H1 (cell line): ENCODE measurements around the gene WIPI1. TPM values are rescaled to one million over a fixed set of nuclear protein-coding genes. Genes with fewer than 3 reads are reported as not detected.

Experiments
- CTCF ChIA-PET: fragments of 300-600 bp; sonication (Branson Sonifier 250); formaldehyde crosslinking; loops from one replicate; lab custom pipeline; 2021; ENCODE audit not compliant: partially characterized antibody; lab: Charles Lee
- POLR2A ChIA-PET: fragments of 300-600 bp; sonication (Branson Sonifier 250); formaldehyde crosslinking; loops from one replicate; lab custom pipeline; 2021; ENCODE audit warnings: inconsistent platforms; ENCODE audit not compliant: partially characterized antibody; lab: Charles Lee
- DNase-seq, 2 experiments: peaks; one replicate each; pipeline versions ENCODE4 v3.0.0 to v3.0.0-alpha.2; 2010 to 2022; ENCODE audit warnings: low spot score in 2 of 2, low read depth in 1 of 2, mixed read lengths in 1 of 2
- FAIRE-seq: peaks from 2 replicates; lab custom pipeline; 2011; peaks lifted over from hg19 to GRCh38; lab: Jason Lieb, UNC
- H2AFZ ChIP-seq: 2 replicates; pipeline ENCODE4 v1.8.1; 2012; ENCODE audit warnings: low read length, inconsistent platforms
- H2AK5ac ChIP-seq: 2 replicates; pipeline ENCODE4 v1.6.1; 2013; ENCODE audit warnings: low read depth, low read length
- H2BK120ac ChIP-seq: replicated peaks from 2 replicates; pipeline ENCODE3; 2013; ENCODE audit warnings: low read depth, low read length, inconsistent platforms
- H2BK12ac ChIP-seq: 2 replicates; pipeline ENCODE4 v1.6.1; 2013; ENCODE audit warnings: low read depth, low read length
- H2BK15ac ChIP-seq: 2 replicates; pipeline ENCODE4 v1.6.1; 2013; ENCODE audit warnings: low read length
- H2BK20ac ChIP-seq: 2 replicates; pipeline ENCODE4 v1.6.1; 2013; ENCODE audit warnings: low read length
- H2BK5ac ChIP-seq: 2 replicates; pipeline ENCODE4 v1.6.1; 2013; ENCODE audit warnings: low read depth, low read length
- H3K14ac ChIP-seq: 2 replicates; pipeline ENCODE4 v1.6.1; 2013; ENCODE audit warnings: inconsistent platforms; ENCODE audit not compliant: insufficient read length
- H3K18ac ChIP-seq: 2 replicates; pipeline ENCODE4 v1.6.1; 2013; ENCODE audit warnings: low read length; ENCODE audit errors: extremely low read depth
- H3K23ac ChIP-seq: 2 replicates; pipeline ENCODE4 v1.6.1; 2013; ENCODE audit warnings: inconsistent platforms; ENCODE audit not compliant: insufficient read length
- H3K23me2 ChIP-seq: 2 replicates; pipeline ENCODE4 v1.6.1; 2013; ENCODE audit warnings: low read depth, low read length
- H3K27ac ChIP-seq: 2 replicates; pipeline ENCODE4 v1.6.1; 2011; ENCODE audit warnings: low read depth, low read length, inconsistent platforms
- H3K27me3 ChIP-seq, 4 experiments: replicated peaks in 1 of 4; 1 replicate in 1 of 4; 2 replicates in 3 of 4; pipeline versions ENCODE4 v1.6.1 to v1.8.1; 2011 to 2013; ENCODE audit warnings: low read length in 3 of 4, mild to moderate bottlenecking in 3 of 4, inconsistent platforms in 2 of 4, mixed read lengths in 2 of 4, moderate library complexity in 1 of 4; ENCODE audit not compliant: control insufficient read depth in 3 of 4, insufficient read depth in 3 of 4; ENCODE audit errors: extremely low read depth in 1 of 4
- H3K36me3 ChIP-seq, 4 experiments: 2 replicates each; pipeline versions ENCODE4 v1.6.1 to v1.8.1; 2011 to 2013; ENCODE audit warnings: mild to moderate bottlenecking in 4 of 4, low read length in 3 of 4, moderate library complexity in 2 of 4, control low read depth in 1 of 4, inconsistent platforms in 1 of 4; ENCODE audit not compliant: insufficient read depth in 4 of 4, control insufficient read depth in 2 of 4
- H3K4ac ChIP-seq: replicated peaks from 2 replicates; pipeline ENCODE3; 2013; ENCODE audit warnings: low read length, low read depth, mixed read lengths, inconsistent platforms; ENCODE audit not compliant: insufficient read length
- H3K4me1 ChIP-seq, 4 experiments: replicated peaks in 1 of 4; 1 replicate in 1 of 4; 2 replicates in 3 of 4; pipeline versions ENCODE4 v1.6.1 to v1.8.1; 2011 to 2013; ENCODE audit warnings: low read length in 3 of 4, inconsistent platforms in 2 of 4, mixed read lengths in 1 of 4; ENCODE audit not compliant: insufficient read depth in 4 of 4, control insufficient read depth in 3 of 4
- H3K4me2 ChIP-seq, 2 experiments: 2 replicates each; pipeline versions ENCODE4 v1.6.1 to v1.8.1; 2011 to 2013; ENCODE audit warnings: low read depth in 2 of 2, low read length in 2 of 2, control low read depth in 1 of 2, inconsistent platforms in 1 of 2, mild to moderate bottlenecking in 1 of 2; ENCODE audit not compliant: insufficient read depth in 1 of 2
- H3K4me3 ChIP-seq, 4 experiments: fragments of 200-600, 300-600 bp in 1 of 4; sonication (generic), shearing (Covaris generic), sonication (Bioruptor Twin) in 1 of 4; 2 replicates each; pipeline versions ENCODE4 v1.5.1 to v1.8.1; 2011 to 2016; ENCODE audit warnings: low read length in 4 of 4, low read depth in 3 of 4, control low read depth in 2 of 4, inconsistent platforms in 2 of 4, mild to moderate bottlenecking in 2 of 4, mixed read lengths in 1 of 4, moderate library complexity in 1 of 4; ENCODE audit not compliant: insufficient read depth in 2 of 4; ENCODE audit errors: extremely low read depth in 1 of 4
- H3K56ac ChIP-seq: replicated peaks from 2 replicates; pipeline ENCODE3; 2013; ENCODE audit warnings: low read depth, mild to moderate bottlenecking, mixed read lengths, low read length, inconsistent platforms; ENCODE audit not compliant: insufficient read length
- H3K79me1 ChIP-seq: 2 replicates; pipeline ENCODE4 v1.6.1; 2013; ENCODE audit warnings: low read depth, low read length, control low read depth
- H3K79me2 ChIP-seq, 2 experiments: 2 replicates each; pipeline versions ENCODE4 v1.6.1 to v1.8.1; 2012 to 2013; ENCODE audit warnings: low read length in 2 of 2, mild to moderate bottlenecking in 2 of 2, inconsistent platforms in 1 of 2; ENCODE audit not compliant: insufficient read depth in 2 of 2, control insufficient read depth in 1 of 2
- H3K9ac ChIP-seq, 4 experiments: replicated peaks in 1 of 4; 1 replicate in 1 of 4; 2 replicates in 3 of 4; pipeline versions ENCODE4 v1.6.1 to v1.8.1; 2011 to 2013; ENCODE audit warnings: low read depth in 3 of 4, low read length in 3 of 4, control low read depth in 2 of 4, mild to moderate bottlenecking in 2 of 4, moderate library complexity in 2 of 4, inconsistent platforms in 1 of 4; ENCODE audit errors: extremely low read depth in 1 of 4
- H3K9me3 ChIP-seq, 2 experiments: 2 replicates each; pipeline versions ENCODE4 v1.6.1 to v1.8.1; 2012 to 2013; ENCODE audit warnings: mild to moderate bottlenecking in 2 of 2, moderate library complexity in 2 of 2, control low read depth in 1 of 2, inconsistent platforms in 1 of 2, low read depth in 1 of 2, low read length in 1 of 2, mixed read lengths in 1 of 2; ENCODE audit not compliant: insufficient read depth in 2 of 2
- H4K20me1 ChIP-seq, 2 experiments: replicated peaks in 1 of 2; 2 replicates each; pipeline versions ENCODE3 to v1.8.1; 2011 to 2013; ENCODE audit warnings: inconsistent platforms in 2 of 2, low read length in 2 of 2, mild to moderate bottlenecking in 1 of 2; ENCODE audit not compliant: insufficient read depth in 2 of 2, control insufficient read depth in 1 of 2
- H4K5ac ChIP-seq: 2 replicates; pipeline ENCODE4 v1.6.1; 2013; ENCODE audit warnings: low read length, low read depth, mixed read lengths, inconsistent platforms; ENCODE audit not compliant: insufficient read length
- H4K8ac ChIP-seq: 2 replicates; pipeline ENCODE4 v1.8.0; 2013; ENCODE audit warnings: mild to moderate bottlenecking, moderate library complexity, low read length, inconsistent platforms; ENCODE audit not compliant: insufficient read depth; ENCODE audit errors: extremely low read depth
- H4K91ac ChIP-seq: replicated peaks from 2 replicates; pipeline ENCODE3; 2013; ENCODE audit warnings: low read length, mixed read lengths, inconsistent platforms; ENCODE audit not compliant: insufficient read length
- BCL11A ChIP-seq, 2 experiments: IDR thresholded peaks; one replicate each; pipeline ENCODE4 v1.6.1; 2011; ENCODE audit warnings: low read depth in 2 of 2, low read length in 2 of 2, mild to moderate bottlenecking in 2 of 2
- CEBPB ChIP-seq: IDR thresholded peaks from 2 replicates; pipeline ENCODE4 v1.6.1; 2012; ENCODE audit warnings: low read depth, low read length
- CHD2 ChIP-seq: IDR thresholded peaks from 2 replicates; pipeline ENCODE4 v1.6.1; 2012; ENCODE audit warnings: low read length, improper control_type of control experiment
- GABPA ChIP-seq: IDR thresholded peaks from 2 replicates; pipeline ENCODE4 v1.6.1; 2011; ENCODE audit warnings: mild to moderate bottlenecking, low read length, moderate library complexity, borderline replicate concordance; ENCODE audit not compliant: insufficient read depth
- GTF2F1 ChIP-seq: IDR thresholded peaks from 2 replicates; pipeline ENCODE4 v1.6.1; 2012; ENCODE audit warnings: low read depth, low read length, improper control_type of control experiment, borderline replicate concordance
- JUN ChIP-seq: IDR thresholded peaks from 2 replicates; pipeline ENCODE4 v1.6.1; 2011; ENCODE audit warnings: low read depth, mild to moderate bottlenecking, improper control_type of control experiment, low read length
- POLR2A ChIP-seq, 2 experiments: IDR thresholded peaks; 1 replicate in 1 of 2; 2 replicates in 1 of 2; pipeline ENCODE4 v1.6.1; 2011; ENCODE audit warnings: low read depth in 2 of 2, low read length in 2 of 2, mild to moderate bottlenecking in 2 of 2; ENCODE audit errors: control extremely low read depth in 1 of 2
- SAP30 ChIP-seq: fragments of 300-600 bp; sonication (generic); IDR thresholded peaks from 2 replicates; pipeline ENCODE4 v1.7.1; 2012; ENCODE audit warnings: low read length, moderate library complexity, mild to moderate bottlenecking, inconsistent platforms; ENCODE audit not compliant: insufficient read depth, insufficient replicate concordance
- SP1 ChIP-seq: IDR thresholded peaks from 2 replicates; pipeline ENCODE4 v1.6.1; 2011; ENCODE audit warnings: low read depth, low read length
- SUZ12 ChIP-seq: fragments of 200-600 bp; sonication (generic); IDR thresholded peaks from 2 replicates; pipeline ENCODE4 v1.6.1; 2012; ENCODE audit warnings: mild to moderate bottlenecking, inconsistent platforms, low read length, moderate library complexity, mixed read lengths
- WGBS, 2 experiments: shearing (Covaris generic) in 1 of 2; methylation state at CpG; one replicate each; pipeline versions ENCODE4 v1.1.6 to v1.1.7; 2013 to 2015; ENCODE audit warnings: low lambda C conversion rate in 2 of 2, mixed read lengths in 2 of 2, inconsistent platforms in 1 of 2, low coverage in 1 of 2, missing lambda C conversion rate in 1 of 2; ENCODE audit not compliant: insufficient replicate concordance in 2 of 2, insufficient coverage in 1 of 2, insufficient read length in 1 of 2; ENCODE audit errors: extremely low coverage in 1 of 2, missing lambda C conversion rate in 1 of 2; 5-methylcytosine and 5-hydroxymethylcytosine counted together
- polyA plus RNA-seq, 7 experiments: library from polyadenylated mRNA; depleted of rRNA in 3 of 7; stranded (reverse) in 5 of 7; unstranded in 2 of 7; fragments of >200 nt in 5 of 7; fragments of 200-250 nt in 2 of 7; gene quantifications; 1 replicate in 5 of 7; 2 replicates in 1 of 7; 4 replicates in 1 of 7; pipeline versions ENCODE4 v1.2.1 to v1.2.3, GENCODE V29; 2011 to 2013; ENCODE audit warnings: missing spikeins in 2 of 7, mixed read lengths in 2 of 7
- total RNA-seq: library from RNA; stranded (reverse); fragmentation: NEBNext Ultra II Directional; extraction: Animal tissue kit (Norgen Biotek cat#: 25700); gene quantifications from 2 replicates; pipeline ENCODE4 v1.2.1, GENCODE V29; 2021
- TF ChIP-seq, protein P1 (sequence below): IDR thresholded peaks from 2 replicates; pipeline ENCODE4 v1.6.1; 2012; ENCODE audit warnings: low read length, inconsistent platforms
- TF ChIP-seq, protein P2 (sequence below): IDR thresholded peaks from 2 replicates; pipeline ENCODE4 v1.6.1; 2011; ENCODE audit warnings: low read length, improper control_type of control experiment

The WIPI1 gene
- total and polyA plus RNA-seq, 2 of the 8 experiments (the other 6 are each of a cell fraction or from before 2014, with no cell fraction given) = 16.6 to 17.4 TPM

DNA sequence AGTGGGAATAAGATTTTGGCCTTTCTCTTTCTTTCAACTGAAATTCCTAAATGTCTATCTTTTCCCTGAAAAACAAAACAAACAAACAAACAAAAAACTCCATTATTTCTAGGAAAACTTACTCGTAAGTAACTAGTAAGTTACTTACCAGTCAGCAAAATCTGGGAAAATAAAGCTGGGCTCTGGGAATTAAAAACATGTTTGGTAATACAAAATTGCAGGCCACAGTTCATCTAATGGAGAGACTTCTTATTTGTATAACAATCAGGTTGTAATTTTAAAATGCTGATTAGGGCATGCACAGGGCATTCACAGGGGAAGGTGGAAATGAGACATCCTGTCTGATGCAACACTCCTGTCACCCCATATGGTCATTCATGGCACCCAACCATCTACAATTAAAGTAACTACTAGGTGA is 3.8 kb upstream of the WIPI1 start:
- DNase-seq (no peak), FAIRE-seq (no peak)
- Histone ChIP-seq H3K18ac (no peak overlapping the region), H3K36me3 (no peaks in the 10 kb centered on the region), H3K27ac (no peak overlapping the region), H2BK120ac (no peak overlapping the region), H4K20me1 (peaks cover 0 to 1% of the 10 kb centered on the region in 2 experiments), H3K79me2 (no peaks in the 10 kb centered on the region), H2BK15ac (no peak overlapping the region), H3K4me1 (peaks cover under 1 to 10% (median 4%) of the 10 kb centered on the region in 4 experiments; a peak in 6 of 7 replicates), H3K4me3 (no peak overlapping the region), H3K27me3 (no peaks in the 10 kb centered on the region), H3K4me2 (no peak overlapping the region), H3K79me1 (no peaks in the 10 kb centered on the region), H4K5ac (no peak overlapping the region), H4K8ac (no peak overlapping the region), H2AFZ (no peak overlapping the region), H3K9ac (no peak overlapping the region), H3K56ac (no peak overlapping the region), H2AK5ac (no peak overlapping the region), H2BK12ac (no peak overlapping the region), H3K23me2 (peaks cover 8% of the 10 kb centered on the region; the same call in 1 of the 2 replicates), H3K23ac (no peak overlapping the region), H3K14ac (no peak overlapping the region), H4K91ac (no peak overlapping the region), H2BK5ac (no peak overlapping the region), H3K4ac (no peak overlapping the region), H3K9me3 (no peaks in the 10 kb centered on the region), H2BK20ac (no peak overlapping the region)
- ChIA-PET CTCF (interaction anchor here (0.8 to 3.8 kb wide), 3 partner anchors 11 to 261 kb away, joined by 3 to 18 read pairs (median 11); no protein-coding TSS in a partner anchor), POLR2A (interaction anchor here (3.4 kb wide), 1 partner anchor 213 kb away, joined by 10 read pairs; the partner anchor contains the start of gene AMZ2)
- 79% methylated on average over 1 of the region's 1 CpG; no CpG with 5 or more reads in 1 of the 2 experiments for WGBS, 2 experiments
- TF ChIP-seq, protein P1, sequence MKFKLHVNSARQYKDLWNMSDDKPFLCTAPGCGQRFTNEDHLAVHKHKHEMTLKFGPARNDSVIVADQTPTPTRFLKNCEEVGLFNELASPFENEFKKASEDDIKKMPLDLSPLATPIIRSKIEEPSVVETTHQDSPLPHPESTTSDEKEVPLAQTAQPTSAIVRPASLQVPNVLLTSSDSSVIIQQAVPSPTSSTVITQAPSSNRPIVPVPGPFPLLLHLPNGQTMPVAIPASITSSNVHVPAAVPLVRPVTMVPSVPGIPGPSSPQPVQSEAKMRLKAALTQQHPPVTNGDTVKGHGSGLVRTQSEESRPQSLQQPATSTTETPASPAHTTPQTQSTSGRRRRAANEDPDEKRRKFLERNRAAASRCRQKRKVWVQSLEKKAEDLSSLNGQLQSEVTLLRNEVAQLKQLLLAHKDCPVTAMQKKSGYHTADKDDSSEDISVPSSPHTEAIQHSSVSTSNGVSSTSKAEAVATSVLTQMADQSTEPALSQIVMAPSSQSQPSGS = no peak
- TF ChIP-seq SAP30 = no peak
- TF ChIP-seq BCL11A (IDR thresholded peaks at IDR 0.05; ENCODE audit: low read depth in 2 of 2, low read length in 2 of 2) = no peak
- TF ChIP-seq GABPA = no peak
- TF ChIP-seq SP1 = no peak
- no peak for TF ChIP-seq GTF2F1
- TF ChIP-seq POLR2A (IDR thresholded peaks at IDR 0.05; ENCODE audit: control extremely low read depth in 1 of 2, low read depth in 2 of 2, low read length in 2 of 2) = no peak
- TF ChIP-seq, protein P2, sequence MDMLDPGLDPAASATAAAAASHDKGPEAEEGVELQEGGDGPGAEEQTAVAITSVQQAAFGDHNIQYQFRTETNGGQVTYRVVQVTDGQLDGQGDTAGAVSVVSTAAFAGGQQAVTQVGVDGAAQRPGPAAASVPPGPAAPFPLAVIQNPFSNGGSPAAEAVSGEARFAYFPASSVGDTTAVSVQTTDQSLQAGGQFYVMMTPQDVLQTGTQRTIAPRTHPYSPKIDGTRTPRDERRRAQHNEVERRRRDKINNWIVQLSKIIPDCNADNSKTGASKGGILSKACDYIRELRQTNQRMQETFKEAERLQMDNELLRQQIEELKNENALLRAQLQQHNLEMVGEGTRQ = no peak
- TF ChIP-seq CEBPB = no peak; the same call in 1 of the 2 replicates
- no peak for TF ChIP-seq CHD2
- no peak for TF ChIP-seq JUN
- no peak for TF ChIP-seq SUZ12
